ENCODE data around the gene DMBT1.
A peak's percentile ranks its signal among the peaks of the same experiment; 100 is the strongest.

Gene DMBT1

GRCh38 chr10:122548407-122549085 lies 12.0 kb upstream of the DMBT1 start:
- DNase-seq (ENCODE audit: low read depth) = no peak

GRCh38 chr10:122549636-122550035 lies 10.9 kb upstream of the DMBT1 start:
- DNase-seq (ENCODE audit: low read depth) = peak; percentile 15

DNA sequence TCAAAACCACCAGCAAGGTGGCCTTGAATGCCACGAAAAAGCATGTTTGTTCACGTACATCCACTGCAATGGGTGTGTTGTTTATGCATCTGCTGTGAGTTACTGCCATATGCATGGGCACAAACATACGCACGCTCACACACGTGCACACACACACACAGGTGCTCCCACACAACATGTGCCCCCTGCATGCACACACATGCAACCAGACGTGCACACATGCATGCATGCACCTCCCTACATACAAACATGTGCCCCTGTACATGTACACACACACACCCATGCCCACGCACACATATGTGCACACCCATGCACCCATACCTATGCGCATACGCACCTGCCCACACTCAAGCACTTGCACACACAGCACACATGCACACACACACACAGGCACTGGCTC lies 10.1 kb upstream of the DMBT1 start:
- DNase-seq (ENCODE audit: low read depth) = no peak

DNA sequence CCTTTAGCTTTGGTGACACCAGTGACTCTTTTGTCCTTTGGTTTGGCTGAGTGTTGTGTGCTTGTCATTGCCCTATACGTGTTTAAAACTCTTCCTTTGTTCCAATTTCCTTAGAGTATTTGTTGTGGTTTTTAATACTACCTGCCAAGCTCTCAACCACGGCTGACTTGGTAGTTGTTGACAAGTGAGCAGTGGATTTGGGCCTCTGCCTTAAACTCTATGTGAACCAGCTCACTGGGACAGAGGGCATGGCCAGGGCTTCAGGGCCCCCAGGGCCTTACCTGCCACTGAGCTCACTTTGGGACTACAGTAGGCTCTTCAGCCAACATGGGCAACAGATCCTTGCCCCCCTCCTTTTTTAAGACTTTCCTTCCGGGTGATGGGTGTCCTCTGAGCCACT lies 9.6 kb upstream of the DMBT1 start:
- no peak for DNase-seq (ENCODE audit: low read depth)

DNA sequence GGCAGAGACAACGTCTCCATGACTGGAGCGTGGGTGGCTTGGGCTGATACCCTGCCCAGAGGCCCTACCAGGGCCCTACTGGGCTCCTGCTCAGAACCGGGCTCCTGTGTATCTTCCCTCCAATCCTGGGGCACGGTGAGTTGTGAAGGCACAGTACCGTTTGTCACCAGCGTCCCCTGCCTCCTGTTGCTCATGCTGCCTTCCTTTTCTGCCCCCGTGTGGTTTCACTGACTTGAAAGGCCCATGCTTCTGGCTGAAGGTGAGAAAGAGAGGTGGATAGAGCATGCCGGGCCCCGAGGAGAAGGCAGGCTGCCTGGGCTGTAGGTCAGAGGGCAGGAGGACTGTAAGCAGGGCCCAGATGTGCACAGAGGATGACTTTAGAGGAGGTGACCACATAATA lies 9.1 kb upstream of the DMBT1 start:
- DNase-seq (ENCODE audit: low read depth) = no peak

DNA sequence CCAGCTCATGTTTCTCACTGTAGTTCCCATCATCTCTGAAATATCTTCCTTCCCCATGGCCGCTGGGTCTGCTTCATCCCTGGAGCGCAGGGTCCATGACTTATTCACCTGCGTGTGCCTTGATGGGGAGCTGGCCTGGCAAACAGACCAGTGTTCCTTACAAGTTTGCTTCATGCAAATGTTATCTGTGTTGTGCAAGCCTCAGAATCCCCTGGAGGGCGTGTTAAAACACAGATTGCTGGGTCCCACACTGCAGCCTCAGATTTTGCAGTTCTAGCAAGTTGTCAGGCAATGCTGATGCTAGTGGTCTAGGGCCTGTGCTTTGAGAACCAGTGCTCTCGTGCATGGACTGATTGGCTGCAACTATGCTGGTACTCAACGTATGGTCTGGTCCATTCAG lies 7.2 kb upstream of the DMBT1 start:
- no peak for DNase-seq (ENCODE audit: low read depth)

DNA sequence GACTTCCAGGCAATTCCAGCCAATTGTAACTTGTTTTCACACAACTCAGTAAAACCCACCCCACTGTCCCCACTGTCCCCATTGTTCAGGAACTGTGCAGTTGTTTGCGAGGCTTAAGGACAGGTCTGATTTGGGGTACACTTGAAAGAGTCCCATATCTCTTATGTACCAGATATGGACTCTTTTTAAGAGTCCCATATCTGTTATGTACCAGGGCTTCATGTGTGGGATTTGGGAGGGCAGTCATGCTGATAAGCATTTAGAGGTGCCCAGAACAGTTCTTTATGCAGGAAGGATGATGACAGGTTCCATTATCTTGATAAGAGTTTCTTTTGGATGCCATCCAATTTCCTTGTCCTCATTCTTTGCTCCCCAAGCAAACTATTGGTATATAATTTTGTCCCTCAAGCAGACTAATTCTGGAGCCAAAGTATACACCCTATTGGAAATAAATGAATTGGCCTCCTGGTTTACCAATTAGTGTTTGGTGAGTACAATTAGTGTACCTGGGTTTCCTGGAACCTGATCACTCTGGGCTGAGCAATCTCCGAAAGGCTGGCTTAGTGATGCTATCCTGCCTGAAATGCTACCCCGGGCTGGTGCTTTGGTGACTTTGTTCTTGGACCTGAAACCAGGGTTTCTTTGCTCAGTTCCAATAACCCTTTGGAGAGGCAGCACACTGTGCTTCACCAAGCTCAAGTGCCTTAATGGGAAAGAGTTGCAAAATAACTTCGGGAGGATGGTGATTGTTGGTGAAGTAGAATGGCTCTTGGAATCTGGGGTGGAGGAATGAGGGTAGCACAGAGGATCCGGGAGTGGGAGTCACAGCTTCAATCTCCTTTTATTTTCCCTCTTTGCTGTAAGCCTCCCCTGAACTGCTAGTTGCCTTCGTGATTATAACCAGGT lies 6.2 kb upstream of the DMBT1 start:
- DNase-seq (ENCODE audit: low read depth) = no peak

DNA sequence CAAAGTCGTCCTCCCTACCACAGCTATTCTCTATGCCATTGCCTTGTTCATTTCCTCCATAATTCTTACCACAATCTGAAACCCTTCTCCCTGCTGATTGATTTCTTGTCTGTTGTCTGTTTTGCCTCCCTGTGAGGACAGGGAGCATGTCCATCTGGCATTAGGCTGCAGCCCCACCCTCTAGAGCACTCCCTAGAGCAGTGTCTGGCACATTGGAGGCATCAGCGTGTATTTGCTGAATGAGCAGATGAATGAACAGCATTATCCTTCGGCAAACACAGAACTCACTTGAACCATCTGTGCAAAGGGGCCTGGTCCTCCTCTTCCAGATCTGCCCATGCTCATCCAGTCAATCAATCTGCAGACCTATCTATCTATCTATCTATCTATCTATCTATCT lies 5.1 kb upstream of the DMBT1 start:
- DNase-seq (ENCODE audit: low read depth) = no peak

- no peak for DNase-seq (ENCODE audit: low read depth)
Measured at GRCh38 chr10:122557516-122557915, 3.0 kb upstream of the DMBT1 start.

DNA sequence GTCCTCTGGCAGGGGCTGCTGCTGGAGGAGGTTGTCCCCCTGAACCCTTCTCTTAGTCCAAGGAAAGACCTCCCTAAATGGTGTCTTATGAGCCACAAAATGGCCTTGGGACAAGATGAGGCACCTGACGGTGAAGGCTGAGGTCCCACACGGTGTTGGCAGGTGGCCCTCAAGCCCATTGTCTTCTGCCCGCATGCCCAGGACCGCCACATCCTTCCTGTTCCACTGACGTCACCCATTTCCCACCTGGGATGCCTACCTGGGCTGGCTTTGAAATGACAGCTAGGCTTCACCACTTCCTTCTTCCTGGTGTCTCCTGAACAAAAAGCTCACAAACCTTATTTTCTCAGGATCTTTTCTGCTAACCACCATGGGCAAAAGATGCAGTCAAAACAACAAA lies 2.1 kb upstream of the DMBT1 start:
- DNase-seq (ENCODE audit: low read depth) = no peak

DNA sequence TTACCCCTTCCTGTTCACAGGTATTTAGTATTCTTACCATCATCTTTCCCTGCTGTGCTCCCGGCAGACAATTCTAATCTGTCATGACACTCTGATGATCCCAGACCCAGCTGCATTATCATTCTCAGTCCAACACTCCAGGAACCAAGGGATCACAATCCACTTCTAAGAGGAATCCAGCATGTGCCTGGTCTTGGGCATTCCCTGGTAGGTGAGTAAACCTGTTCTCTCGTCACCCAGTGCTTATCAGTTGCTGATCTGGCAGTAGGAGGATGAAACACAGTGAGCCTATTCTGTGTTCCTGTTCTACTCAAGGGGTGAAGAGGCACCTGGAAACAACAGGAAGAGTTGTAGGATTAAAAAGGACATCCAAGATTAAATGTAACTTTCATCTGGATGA lies 1.3 kb upstream of the DMBT1 start:
- no peak for DNase-seq (ENCODE audit: low read depth)

DNA sequence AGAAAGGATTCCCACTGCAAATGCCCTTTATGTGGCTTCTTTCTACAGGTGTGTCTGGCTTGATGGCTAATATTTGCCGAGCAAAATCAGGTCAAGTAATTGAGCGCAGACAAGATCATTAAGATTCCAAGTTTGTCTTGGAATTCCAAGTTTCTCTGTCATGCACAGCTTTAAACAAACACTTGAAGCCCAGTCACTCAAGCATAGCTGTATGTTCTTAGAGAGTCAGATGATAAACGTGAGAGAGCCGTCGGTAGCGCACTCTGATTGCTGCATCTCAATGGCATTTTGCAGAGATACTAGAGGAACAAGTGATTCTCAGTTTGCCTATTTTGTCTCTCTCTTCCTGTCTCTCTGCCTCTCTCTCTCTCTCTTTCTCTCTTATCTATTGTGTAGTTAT lies 658 bp downstream of the DMBT1 start:
- no peak for DNase-seq (ENCODE audit: low read depth)

DNA sequence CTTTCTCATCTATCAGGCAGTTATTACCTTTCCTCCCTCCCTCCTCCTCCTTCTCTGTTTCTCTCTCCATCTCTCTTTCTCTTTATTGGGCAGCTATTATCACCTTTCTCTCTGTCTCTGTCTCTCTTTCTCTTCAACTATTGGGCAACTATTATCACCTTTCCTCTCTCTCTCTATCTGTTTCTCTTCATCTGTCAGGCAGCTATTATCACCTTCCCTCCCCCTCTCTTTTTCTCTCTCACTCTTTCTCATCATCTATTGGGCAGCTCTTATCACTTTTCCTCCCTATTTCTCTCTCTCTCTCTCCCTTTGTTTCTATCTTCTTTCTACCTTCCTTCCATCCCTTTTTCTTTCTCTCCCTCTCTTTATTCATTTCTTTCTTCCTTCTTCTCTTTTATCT lies 1.2 kb downstream of the DMBT1 start:
- no peak for DNase-seq (ENCODE audit: low read depth)

DNA sequence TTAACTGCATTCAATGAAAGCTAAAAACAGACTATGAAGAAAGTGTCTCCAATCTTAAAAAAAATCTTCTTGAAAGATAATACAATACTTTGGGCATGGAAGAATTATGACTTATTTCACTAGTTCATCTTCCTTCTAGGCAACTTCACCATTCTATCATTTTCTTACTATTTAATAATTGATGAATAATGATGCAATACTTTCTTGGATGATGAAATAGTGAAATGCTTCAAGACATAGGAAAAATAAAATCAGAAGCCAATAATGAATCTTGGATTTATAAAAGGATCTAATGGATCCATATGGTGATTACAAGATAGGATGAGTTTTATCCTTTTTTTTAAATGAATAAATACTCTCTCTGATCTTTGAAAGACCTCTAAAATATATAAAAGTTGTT lies 4.4 kb downstream of the DMBT1 start:
- no peak for DNase-seq (ENCODE audit: low read depth)

GRCh38 chr10:122565766-122566206 lies 5.2 kb downstream of the DMBT1 start:
- peak; percentile 81 for DNase-seq (ENCODE audit: low read depth)

DNA sequence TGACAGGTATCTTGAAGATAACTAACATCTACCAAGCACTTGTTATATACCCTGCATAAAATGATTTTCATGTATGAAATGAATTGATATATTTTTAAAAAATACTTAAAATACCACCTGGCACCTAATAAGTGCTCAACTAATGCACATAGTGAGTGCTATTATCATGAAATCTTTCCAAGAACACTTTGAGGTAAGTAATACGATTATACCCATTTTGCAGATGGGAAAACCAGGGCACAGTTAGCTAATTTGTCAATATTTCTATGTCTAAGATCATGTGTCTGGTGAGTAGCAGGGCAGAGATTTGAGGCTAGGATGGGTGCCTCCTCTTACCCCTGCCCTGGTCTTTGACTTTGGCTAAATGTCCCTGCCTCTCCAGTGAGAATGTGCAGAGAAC lies 6.1 kb downstream of the DMBT1 start:
- DNase-seq (ENCODE audit: low read depth) = no peak

DNA sequence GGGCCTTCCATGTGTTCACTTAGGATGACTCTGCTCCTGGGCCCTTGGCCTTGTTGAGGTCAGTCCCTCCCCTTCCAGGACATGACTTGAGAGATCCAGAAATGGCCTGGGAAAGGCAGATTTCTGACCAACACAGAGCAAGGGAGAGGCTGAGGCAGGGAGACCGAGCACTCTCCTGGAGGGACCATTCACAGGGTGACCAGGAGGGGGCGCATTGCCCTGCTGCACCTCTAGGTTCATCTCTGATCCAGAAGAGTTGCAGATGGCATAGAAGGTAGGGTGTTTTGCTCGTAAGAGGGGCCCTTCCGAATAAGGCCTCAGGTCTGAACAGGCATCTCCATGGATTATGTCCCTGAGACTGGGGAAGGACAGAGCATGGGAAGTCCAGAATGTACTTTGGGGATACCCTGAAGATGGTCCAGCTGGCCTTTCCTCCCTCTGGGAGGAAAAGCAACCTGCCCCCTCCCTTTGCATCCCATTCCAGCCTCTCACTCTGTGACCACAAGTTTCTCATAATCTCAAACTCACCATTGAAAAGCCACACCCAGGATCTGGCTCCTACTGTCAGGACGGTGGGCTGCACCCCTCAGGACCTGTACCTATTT lies 6.6 kb downstream of the DMBT1 start:
- DNase-seq (ENCODE audit: low read depth) = peak; percentile 9

- no peak for DNase-seq (ENCODE audit: low read depth)
Measured at GRCh38 chr10:122568551-122568950, 8.0 kb downstream of the DMBT1 start.

GRCh38 chr10:122570920-122571319 lies 10.4 kb downstream of the DMBT1 start:
- DNase-seq (ENCODE audit: low read depth) = no peak

DNA sequence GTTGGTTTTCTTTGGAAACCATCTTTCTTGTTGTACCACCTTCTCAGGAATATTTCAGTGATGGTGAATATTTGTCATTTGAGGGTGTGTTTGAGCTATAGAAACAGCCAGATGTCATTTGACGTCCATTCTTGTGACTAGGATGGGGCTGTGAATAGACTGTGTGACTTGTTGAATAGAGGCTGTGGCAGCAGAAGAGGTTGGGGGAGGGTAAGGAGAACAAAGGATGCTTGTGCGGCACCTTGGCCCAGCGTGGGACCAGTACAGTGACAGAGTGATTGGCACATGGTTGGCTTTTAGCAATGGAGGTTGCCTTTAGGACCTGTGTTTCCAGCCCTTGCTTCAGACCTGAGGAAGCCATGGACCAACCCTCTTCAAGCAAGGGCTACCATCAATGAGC lies 11.3 kb downstream of the DMBT1 start:
- no peak for DNase-seq (ENCODE audit: low read depth)

- DNase-seq (ENCODE audit: low read depth) = no peak
Measured at GRCh38 chr10:122575776-122576175, 15.2 kb downstream of the DMBT1 start.

DNA sequence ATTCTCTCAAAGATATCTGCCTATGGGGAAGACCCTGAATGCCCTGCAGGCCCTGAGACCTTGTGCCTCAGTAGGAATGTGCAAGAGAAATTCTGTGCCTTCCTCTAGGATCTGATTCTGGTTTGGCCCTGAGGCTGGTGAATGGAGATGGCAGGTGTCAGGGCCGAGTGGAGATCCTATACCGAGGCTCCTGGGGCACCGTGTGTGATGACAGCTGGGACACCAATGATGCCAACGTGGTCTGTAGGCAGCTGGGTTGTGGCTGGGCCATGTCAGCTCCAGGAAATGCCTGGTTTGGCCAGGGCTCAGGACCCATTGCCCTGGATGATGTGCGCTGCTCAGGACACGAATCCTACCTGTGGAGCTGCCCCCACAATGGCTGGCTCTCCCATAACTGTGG lies 15.7 kb downstream of the DMBT1 start:
- DNase-seq (ENCODE audit: low read depth) = no peak

DNA sequence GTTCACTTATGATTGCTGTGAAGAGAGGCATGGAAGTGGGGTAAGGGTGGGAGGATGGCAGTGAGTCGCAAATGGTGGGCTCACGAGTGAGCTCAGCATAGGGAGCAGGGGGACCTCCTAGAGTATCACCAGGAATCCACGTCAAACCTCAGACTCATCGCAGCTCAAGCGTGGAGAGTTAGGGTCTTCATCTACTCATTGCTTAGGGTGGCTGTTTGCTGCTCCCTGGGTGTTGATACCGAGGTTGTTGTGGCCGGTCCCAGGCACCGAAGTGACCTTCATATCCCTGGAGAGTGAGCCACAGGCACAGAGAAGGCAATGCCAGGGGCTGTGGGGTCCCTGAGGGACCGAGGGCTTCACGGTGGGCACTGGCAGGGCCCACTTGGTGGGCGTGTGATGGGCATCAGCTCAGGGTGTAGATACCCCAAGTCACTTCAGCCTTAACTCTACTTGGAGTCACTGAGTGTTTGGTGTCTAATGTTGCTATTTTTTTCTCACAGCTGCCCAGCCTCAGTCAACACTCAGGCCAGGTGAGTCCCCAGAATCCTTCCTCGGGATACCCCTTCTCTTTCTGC lies 16.8 kb downstream of the DMBT1 start:
- DNase-seq (ENCODE audit: low read depth) = no peak

Measured in stromal cell of bone marrow (primary cell).